IPS-15b (cell line): ENCODE results near the gene CCSER1.

Experiments used
- H3K27me3 ChIP-seq: one replicate; pipeline ENCODE4 v1.6.1; 2013; ENCODE audit warnings: low read length; ENCODE audit not compliant: control insufficient read depth, insufficient read depth
- H3K36me3 ChIP-seq: one replicate; pipeline ENCODE4 v1.6.1; 2013; ENCODE audit warnings: low read length; ENCODE audit not compliant: control insufficient read depth, insufficient read depth
- H3K4me1 ChIP-seq: one replicate; pipeline ENCODE4 v1.6.1; 2013; ENCODE audit warnings: mild to moderate bottlenecking, low read length; ENCODE audit not compliant: control insufficient read depth, insufficient read depth
- H3K4me3 ChIP-seq: one replicate; pipeline ENCODE4 v1.5.1; 2013; ENCODE audit warnings: low read depth, low read length
- H3K9ac ChIP-seq: one replicate; pipeline ENCODE4 v1.6.1; 2013; ENCODE audit warnings: low read depth, mild to moderate bottlenecking, low read length
- H3K9me3 ChIP-seq: one replicate; pipeline ENCODE4 v1.6.1; 2013; ENCODE audit warnings: mild to moderate bottlenecking, low read length; ENCODE audit not compliant: control insufficient read depth, insufficient read depth

The CCSER1 gene

DNA sequence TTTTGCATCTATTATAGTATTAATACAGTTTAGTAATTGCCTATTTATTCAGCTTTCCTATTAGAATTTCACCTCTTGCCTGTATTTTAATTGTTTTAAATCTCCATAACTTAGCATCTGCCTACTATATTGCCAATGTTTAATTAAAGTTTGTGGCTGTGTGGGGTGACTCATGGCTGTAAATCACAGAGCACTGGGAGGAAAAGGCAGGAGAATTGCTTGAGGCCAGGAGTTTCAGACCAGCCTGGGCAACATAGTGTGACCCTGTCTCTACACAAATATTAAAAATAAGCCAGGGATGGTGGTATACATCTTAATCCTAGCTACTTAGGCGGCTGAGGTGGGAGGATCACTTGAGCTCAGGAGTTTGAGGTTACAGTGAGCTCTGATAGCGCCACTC, 14.5 kb upstream of the CCSER1 start:
- no peaks in the 10 kb centered on the region for H3K27me3 ChIP-seq
- H3K4me1 ChIP-seq: no peaks in the 10 kb centered on the region
- H3K9me3 ChIP-seq: no peaks in the 10 kb centered on the region
- H3K36me3 ChIP-seq: no peaks in the 10 kb centered on the region
- H3K9ac ChIP-seq: no peak overlapping the region
- H3K4me3 ChIP-seq: no peak overlapping the region

DNA sequence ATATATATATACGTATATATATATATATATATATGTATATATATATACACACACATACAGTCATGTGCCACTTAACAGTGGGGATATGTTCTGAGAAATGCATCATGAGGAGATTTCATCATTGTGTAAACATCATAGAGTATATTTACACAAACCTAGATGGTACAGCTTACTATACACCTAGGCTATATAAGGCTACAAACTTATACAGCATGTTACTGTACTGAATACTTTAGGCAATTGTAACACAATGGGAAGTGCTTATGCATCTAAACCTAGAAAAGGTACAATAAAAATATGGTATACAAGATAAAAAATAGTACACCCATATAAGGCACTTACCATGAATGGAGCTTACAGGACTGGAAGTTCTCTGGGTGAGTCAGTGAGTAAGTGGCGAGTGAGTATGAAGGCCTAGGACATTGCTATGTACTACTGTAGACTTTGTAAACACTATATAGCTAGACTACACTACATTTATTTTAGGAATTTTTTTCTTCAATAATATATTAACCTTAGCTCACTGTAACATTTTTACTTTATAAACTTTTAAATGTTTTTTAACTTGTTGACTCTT, 13.2 kb upstream of the CCSER1 start:
- Histone ChIP-seq H3K4me1 (no peaks in the 10 kb centered on the region), H3K27me3 (no peaks in the 10 kb centered on the region), H3K4me3 (no peak overlapping the region), H3K9ac (no peak overlapping the region), H3K36me3 (no peaks in the 10 kb centered on the region), H3K9me3 (no peaks in the 10 kb centered on the region)

DNA sequence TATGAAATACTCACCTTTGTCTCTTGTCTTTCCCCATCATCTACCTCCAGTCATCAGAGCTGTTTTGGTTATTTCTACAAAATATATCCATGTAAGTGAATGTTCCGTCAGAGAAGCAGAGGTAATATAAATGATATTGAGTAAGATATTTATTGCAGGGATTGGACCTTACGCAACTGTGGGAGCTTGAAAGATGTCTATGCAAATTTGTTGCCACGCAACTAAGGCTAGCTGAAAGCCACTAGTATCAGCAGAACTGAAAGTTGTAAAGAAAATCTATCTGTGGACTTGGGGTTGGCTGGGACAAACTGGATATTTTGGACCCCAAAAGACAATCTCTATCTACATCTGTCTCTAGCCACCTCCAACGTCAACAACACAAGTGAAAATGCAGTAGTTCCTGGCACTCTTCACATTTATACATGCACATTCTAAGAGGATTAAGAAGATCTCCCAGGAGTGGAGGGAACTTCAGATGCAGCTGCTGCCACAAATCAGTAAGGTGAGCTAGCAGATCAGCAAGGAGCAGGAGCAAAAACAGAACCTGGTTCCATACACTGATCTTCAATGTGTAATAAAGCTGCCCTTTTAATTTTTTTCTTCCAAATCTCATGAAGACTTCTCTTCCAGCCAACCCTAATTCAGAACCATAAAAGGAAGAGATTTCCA, 8.5 kb upstream of the CCSER1 start:
- Histone ChIP-seq H3K9me3 (no peaks in the 10 kb centered on the region), H3K27me3 (no peaks in the 10 kb centered on the region), H3K9ac (no peak overlapping the region), H3K4me1 (peaks cover 4% of the 10 kb centered on the region), H3K4me3 (no peak overlapping the region), H3K36me3 (no peaks in the 10 kb centered on the region)

GRCh38 chr4:90120037-90120436, 7.2 kb upstream of the CCSER1 start:
- no peak overlapping the region for H3K4me3 ChIP-seq
- H3K9ac ChIP-seq: no peak overlapping the region
- no peaks in the 10 kb centered on the region for H3K27me3 ChIP-seq
- no peaks in the 10 kb centered on the region for H3K9me3 ChIP-seq
- H3K36me3 ChIP-seq: no peaks in the 10 kb centered on the region
- peaks cover 4% of the 10 kb centered on the region for H3K4me1 ChIP-seq

- no peaks in the 10 kb centered on the region for H3K9me3 ChIP-seq
- H3K9ac ChIP-seq: no peak overlapping the region
- peaks cover 2% of the 10 kb centered on the region for H3K27me3 ChIP-seq
- peaks cover 4% of the 10 kb centered on the region for H3K4me1 ChIP-seq
- no peak overlapping the region for H3K4me3 ChIP-seq
- no peaks in the 10 kb centered on the region for H3K36me3 ChIP-seq
Observed at GRCh38 chr4:90120815-90121214, 6.4 kb upstream of the CCSER1 start.

- Histone ChIP-seq H3K27me3 (peaks cover 12% of the 10 kb centered on the region), H3K9ac (no peak overlapping the region), H3K36me3 (no peaks in the 10 kb centered on the region), H3K9me3 (no peaks in the 10 kb centered on the region), H3K4me3 (no peak overlapping the region), H3K4me1 (peaks cover 4% of the 10 kb centered on the region)
Observed at GRCh38 chr4:90121676-90122354, 5.4 kb upstream of the CCSER1 start.

- peaks cover 14% of the 10 kb centered on the region for H3K27me3 ChIP-seq
- no peak overlapping the region for H3K9ac ChIP-seq
- H3K36me3 ChIP-seq: no peaks in the 10 kb centered on the region
- no peak overlapping the region for H3K4me3 ChIP-seq
- H3K9me3 ChIP-seq: no peaks in the 10 kb centered on the region
- H3K4me1 ChIP-seq: peaks cover 4% of the 10 kb centered on the region
Observed at GRCh38 chr4:90122355-90122748, 4.8 kb upstream of the CCSER1 start.

DNA sequence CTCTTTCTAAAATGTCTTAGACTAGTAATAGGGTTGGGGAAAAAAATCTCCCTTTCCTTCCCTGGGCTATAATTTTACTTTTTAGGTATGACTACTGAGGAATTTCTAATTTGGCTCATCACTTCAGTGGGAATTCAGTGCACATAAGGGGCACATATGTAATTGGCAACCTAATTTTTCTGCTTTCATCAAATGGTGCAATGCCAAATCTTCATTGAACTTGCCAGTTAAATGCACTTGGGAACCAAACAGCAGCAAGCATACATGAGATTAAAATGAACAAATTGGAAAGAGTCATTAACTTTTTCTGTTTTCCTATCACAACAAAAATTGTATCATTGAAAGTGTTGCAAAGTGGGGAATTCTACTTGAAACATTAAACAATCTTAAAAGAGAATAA, 2.9 kb upstream of the CCSER1 start:
- Histone ChIP-seq H3K4me3 (no peak overlapping the region), H3K36me3 (no peaks in the 10 kb centered on the region), H3K9ac (no peak overlapping the region), H3K9me3 (no peaks in the 10 kb centered on the region), H3K27me3 (peaks cover 25% of the 10 kb centered on the region), H3K4me1 (peaks cover 8% of the 10 kb centered on the region)

DNA sequence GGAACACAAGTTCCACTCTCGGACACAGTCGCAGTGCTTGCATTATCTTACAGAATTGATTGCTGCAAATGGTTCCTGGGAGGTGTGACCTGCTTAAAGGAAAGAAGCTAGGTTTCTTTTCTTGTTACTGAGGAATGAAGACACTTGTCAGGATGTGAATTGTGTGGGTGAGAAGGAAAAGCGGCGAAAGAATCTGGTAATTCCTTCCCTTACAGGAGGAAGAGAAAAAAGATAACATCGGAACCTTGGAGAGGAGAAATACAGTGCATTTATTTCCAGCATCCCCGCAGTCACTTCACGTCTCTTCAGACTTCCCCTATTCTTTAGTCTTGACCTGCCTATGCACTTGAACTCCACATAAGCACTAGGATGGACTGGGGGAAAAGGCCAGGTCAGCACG, 389 bp upstream of the CCSER1 start:
- H3K27me3 ChIP-seq: peaks cover 35% of the 10 kb centered on the region
- no peak overlapping the region for H3K9ac ChIP-seq
- H3K36me3 ChIP-seq: no peaks in the 10 kb centered on the region
- H3K9me3 ChIP-seq: no peaks in the 10 kb centered on the region
- peaks cover 8% of the 10 kb centered on the region for H3K4me1 ChIP-seq
- peak overlapping the region; percentile 87 for H3K4me3 ChIP-seq

- H3K4me3 ChIP-seq: peak overlapping the region; percentile 87
- H3K27me3 ChIP-seq: peaks cover 35% of the 10 kb centered on the region
Observed at GRCh38 chr4:90127706-90128345, 632 bp downstream of the CCSER1 start.

DNA sequence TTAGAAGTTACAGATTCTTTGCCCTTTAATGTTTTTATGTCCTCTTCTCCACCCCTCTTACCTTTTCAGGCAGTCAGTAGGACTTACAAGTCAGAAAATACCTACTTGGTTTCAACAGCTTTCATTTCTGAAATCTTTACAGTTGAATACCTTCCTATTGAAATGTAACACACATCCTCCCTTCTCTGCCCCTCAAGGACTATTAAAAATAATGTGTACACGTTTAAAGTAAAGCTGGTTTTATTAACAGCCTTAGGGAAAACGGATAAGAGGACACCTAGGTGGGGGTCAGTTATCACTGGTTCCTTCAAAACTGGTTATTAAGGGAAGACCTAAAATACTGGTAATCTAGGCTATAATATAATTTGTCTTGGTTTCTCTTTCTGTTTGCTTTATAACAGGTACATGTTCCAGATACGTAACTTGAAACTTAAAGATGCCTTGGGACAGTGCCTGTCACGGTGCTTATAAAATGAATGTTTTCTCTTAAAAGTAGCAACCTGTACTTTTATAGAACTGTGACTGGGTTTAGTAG, 1.8 kb downstream of the CCSER1 start:
- Histone ChIP-seq H3K27me3 (peaks cover 35% of the 10 kb centered on the region), H3K4me3 (peak overlapping the region; percentile 87), H3K9ac (no peak overlapping the region), H3K36me3 (no peaks in the 10 kb centered on the region), H3K4me1 (peaks cover 4% of the 10 kb centered on the region), H3K9me3 (no peaks in the 10 kb centered on the region)

More at GRCh38 chr4:90127706-90128345, 632 bp downstream of the CCSER1 start:
- Histone ChIP-seq H3K36me3 (no peaks in the 10 kb centered on the region), H3K9me3 (no peaks in the 10 kb centered on the region), H3K9ac (peak overlapping the region; percentile 28), H3K4me1 (peaks cover 8% of the 10 kb centered on the region)
